ENCODE measurements around the gene ODAD4. TPM values are rescaled to one million over a fixed set of nuclear protein-coding genes. Genes with fewer than 3 reads are reported as not detected.

The ODAD4 gene
- total and polyA plus RNA-seq, 2 experiments from 2014 or later: 0.53 to 0.76 TPM

DNA sequence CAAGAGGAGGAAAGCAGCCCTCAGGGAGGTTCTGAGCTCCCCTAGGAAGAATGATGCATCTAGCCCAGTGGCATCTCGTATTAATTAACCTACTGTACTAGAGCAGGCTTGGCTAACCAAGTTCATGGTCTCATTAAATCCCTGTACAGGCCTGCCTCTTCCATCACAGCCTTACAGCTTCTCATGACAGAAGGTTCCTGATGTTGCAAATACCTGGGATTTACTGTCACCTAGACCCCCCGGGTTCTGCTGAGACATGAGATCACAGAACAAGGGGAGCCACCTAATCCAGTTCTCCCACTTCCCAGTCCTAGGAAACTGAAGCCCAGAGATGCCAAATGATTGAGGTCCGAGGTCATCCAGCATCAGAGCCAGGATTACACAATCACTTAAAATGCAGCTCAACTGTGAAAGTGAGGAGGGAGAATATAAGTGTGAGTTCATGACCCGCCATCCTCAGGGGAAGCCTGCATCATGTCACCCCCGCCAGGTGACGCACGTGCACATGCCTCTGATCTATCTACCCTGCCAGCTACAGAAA lies 35.6 kb upstream of the ODAD4 start:
- Histone ChIP-seq H3K27me3 (no peaks in the 10 kb centered on the region), H3K36me3 (replicated peaks; ENCODE audit: insufficient read depth, low read depth) (peaks cover 3% of the 10 kb centered on the region), H3K4me3 (no peak overlapping the region), H3K79me2 (no peaks in the 10 kb centered on the region), H3K9me2 (replicated peaks; ENCODE audit: insufficient read depth) (no peaks in the 10 kb centered on the region), H4K20me1 (ENCODE audit: insufficient read depth, poor library complexity, severe bottlenecking) (peaks cover 6% of the 10 kb centered on the region), H3K4me2 (no peak overlapping the region), H3K9me3 (ENCODE audit: low read depth) (no peaks in the 10 kb centered on the region), H2AFZ (no peak overlapping the region), H3K4me1 (ENCODE audit: insufficient read depth) (peaks cover 13% of the 10 kb centered on the region), H3K27ac (peak overlapping the region; percentile 60)
- WGBS (ENCODE audit: low lambda C conversion rate, missing lambda C conversion rate): 59% methylated on average over 7 of the region's 7 CpGs
- DNase-seq (ENCODE audit: low spot score): no peak
- TF ChIP-seq EZH2 (IDR thresholded peaks at IDR 0.05; ENCODE audit: borderline replicate concordance) (no peak), EZH2phosphoT487 (IDR thresholded peaks at IDR 0.05; ENCODE audit: low read depth, severe bottlenecking, unreplicated experiment) (no peak)
- TF ChIP-seq, protein P1, sequence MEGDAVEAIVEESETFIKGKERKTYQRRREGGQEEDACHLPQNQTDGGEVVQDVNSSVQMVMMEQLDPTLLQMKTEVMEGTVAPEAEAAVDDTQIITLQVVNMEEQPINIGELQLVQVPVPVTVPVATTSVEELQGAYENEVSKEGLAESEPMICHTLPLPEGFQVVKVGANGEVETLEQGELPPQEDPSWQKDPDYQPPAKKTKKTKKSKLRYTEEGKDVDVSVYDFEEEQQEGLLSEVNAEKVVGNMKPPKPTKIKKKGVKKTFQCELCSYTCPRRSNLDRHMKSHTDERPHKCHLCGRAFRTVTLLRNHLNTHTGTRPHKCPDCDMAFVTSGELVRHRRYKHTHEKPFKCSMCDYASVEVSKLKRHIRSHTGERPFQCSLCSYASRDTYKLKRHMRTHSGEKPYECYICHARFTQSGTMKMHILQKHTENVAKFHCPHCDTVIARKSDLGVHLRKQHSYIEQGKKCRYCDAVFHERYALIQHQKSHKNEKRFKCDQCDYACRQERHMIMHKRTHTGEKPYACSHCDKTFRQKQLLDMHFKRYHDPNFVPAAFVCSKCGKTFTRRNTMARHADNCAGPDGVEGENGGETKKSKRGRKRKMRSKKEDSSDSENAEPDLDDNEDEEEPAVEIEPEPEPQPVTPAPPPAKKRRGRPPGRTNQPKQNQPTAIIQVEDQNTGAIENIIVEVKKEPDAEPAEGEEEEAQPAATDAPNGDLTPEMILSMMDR (IDR thresholded peaks at IDR 0.05; ENCODE audit: poor library complexity): no peak

DNA sequence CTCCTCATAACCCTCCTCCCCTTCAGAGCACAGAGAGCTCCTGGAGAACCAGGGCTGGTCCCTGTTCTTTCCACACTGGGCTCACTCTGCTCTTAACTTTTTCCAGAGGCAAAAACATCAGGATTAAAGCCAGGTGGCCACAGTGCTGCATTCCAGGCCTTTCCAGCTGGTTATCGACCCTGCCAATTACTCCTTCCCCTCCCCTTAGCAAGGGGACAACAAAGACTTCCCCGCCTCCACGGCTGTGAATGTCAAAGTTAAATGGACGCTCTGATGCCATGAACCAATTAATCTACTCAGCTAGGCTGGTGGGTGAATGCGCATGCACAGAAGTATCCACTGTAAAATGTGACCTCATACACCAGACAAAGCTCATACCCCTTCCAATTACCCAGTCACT lies 34.8 kb upstream of the ODAD4 start:
- Histone ChIP-seq H3K79me2 (no peaks in the 10 kb centered on the region), H3K36me3 (replicated peaks; ENCODE audit: insufficient read depth, low read depth) (peaks cover 3% of the 10 kb centered on the region), H3K9me2 (replicated peaks; ENCODE audit: insufficient read depth) (no peaks in the 10 kb centered on the region), H4K20me1 (ENCODE audit: insufficient read depth, poor library complexity, severe bottlenecking) (peaks cover 6% of the 10 kb centered on the region), H3K4me3 (no peak overlapping the region), H3K27me3 (no peaks in the 10 kb centered on the region), H3K4me2 (no peak overlapping the region), H2AFZ (no peak overlapping the region), H3K4me1 (ENCODE audit: insufficient read depth) (peaks cover 13% of the 10 kb centered on the region), H3K27ac (peak overlapping the region; percentile 60), H3K9me3 (ENCODE audit: low read depth) (no peaks in the 10 kb centered on the region)
- DNase-seq (ENCODE audit: low spot score): no peak
- WGBS (ENCODE audit: low lambda C conversion rate, missing lambda C conversion rate): 59% methylated on average over 5 of the region's 5 CpGs
- TF ChIP-seq EZH2 (IDR thresholded peaks at IDR 0.05; ENCODE audit: borderline replicate concordance) (no peak), EZH2phosphoT487 (IDR thresholded peaks at IDR 0.05; ENCODE audit: low read depth, severe bottlenecking, unreplicated experiment) (no peak)
- TF ChIP-seq, protein P1 (IDR thresholded peaks at IDR 0.05; ENCODE audit: poor library complexity): no peak

DNA sequence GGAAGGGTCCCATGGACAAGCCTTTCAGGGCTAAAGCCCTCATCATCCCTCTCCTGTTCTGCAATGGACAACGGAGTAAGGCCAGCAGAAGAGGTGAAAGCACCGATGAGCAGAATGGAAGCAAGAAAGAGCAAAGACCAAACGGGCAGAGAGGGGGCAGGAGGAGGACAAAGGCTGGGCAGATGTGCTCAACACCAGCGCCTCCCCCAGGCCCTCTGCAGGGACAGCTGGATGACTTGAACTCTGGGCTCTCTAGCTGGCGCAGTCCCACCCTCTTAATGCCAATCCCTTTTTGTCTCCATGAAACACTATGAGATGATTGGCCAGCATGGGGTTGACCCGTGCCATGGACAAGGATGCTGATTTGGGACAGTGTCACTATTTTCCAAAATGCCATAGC lies 33.7 kb upstream of the ODAD4 start:
- Histone ChIP-seq H4K20me1 (ENCODE audit: insufficient read depth, poor library complexity, severe bottlenecking) (peaks cover 6% of the 10 kb centered on the region), H3K27me3 (no peaks in the 10 kb centered on the region), H2AFZ (no peak overlapping the region), H3K4me3 (no peak overlapping the region), H3K9me3 (ENCODE audit: low read depth) (no peaks in the 10 kb centered on the region), H3K79me2 (no peaks in the 10 kb centered on the region), H3K9me2 (replicated peaks; ENCODE audit: insufficient read depth) (no peaks in the 10 kb centered on the region), H3K4me2 (no peak overlapping the region), H3K4me1 (ENCODE audit: insufficient read depth) (peaks cover 13% of the 10 kb centered on the region), H3K27ac (no peak overlapping the region), H3K36me3 (replicated peaks; ENCODE audit: insufficient read depth, low read depth) (peaks cover 3% of the 10 kb centered on the region)
- DNase-seq (ENCODE audit: low spot score): no peak
- TF ChIP-seq EZH2phosphoT487 (IDR thresholded peaks at IDR 0.05; ENCODE audit: low read depth, severe bottlenecking, unreplicated experiment): no peak
- TF ChIP-seq, protein P1 (IDR thresholded peaks at IDR 0.05; ENCODE audit: poor library complexity): no peak
- TF ChIP-seq EZH2 (IDR thresholded peaks at IDR 0.05; ENCODE audit: borderline replicate concordance): no peak
- WGBS (ENCODE audit: low lambda C conversion rate, missing lambda C conversion rate): 95% methylated on average over 6 of the region's 6 CpGs
